SK-N-MC (cell line): ENCODE results near the gene GMDS.

Experiments used
- EZH2 ChIP-seq: fragments of 200-600 bp; sonication (generic); IDR thresholded peaks from one replicate; pipeline ENCODE4 v1.6.1; 2017; ENCODE audit warnings: antibody characterized with exemption
- FOXP2 ChIP-seq: optimal IDR thresholded peaks from 2 replicates; pipeline ENCODE3; 2011; ENCODE audit warnings: mild to moderate bottlenecking, moderate library complexity; ENCODE audit not compliant: insufficient read depth; ENCODE audit errors: extremely low read length, control extremely low read depth
- POLR2AphosphoS5 ChIP-seq: IDR thresholded peaks from 2 replicates; pipeline ENCODE4 v1.6.1; 2012; ENCODE audit warnings: mild to moderate bottlenecking, low read depth, low read length, borderline replicate concordance

GRCh38 chr6:1645466-1646185 is 599.8 kb downstream of the GMDS start:
- TF ChIP-seq EZH2 (no peak), POLR2AphosphoS5 (no peak), FOXP2 (no peak)
